Gastrocnemius medialis (tissue), 4 donors: ENCODE measurements around the gene LRMDA.

Source experiments
- POLR2A ChIP-seq, 2 donors: fragments of 450-650 bp; IDR thresholded peaks; one replicate each; pipeline ENCODE4 v1.6.1; 2017; ENCODE audit warnings: antibody characterized with exemption in 2 of 2, mild to moderate bottlenecking in 2 of 2, moderate library complexity in 2 of 2
- TF ChIP-seq, protein P1 (sequence below), 5 experiments: fragments of 450-650 bp in 3 of 5; fragments of 200-600 bp in 2 of 5; sonication (generic) in 2 of 5; IDR thresholded peaks in 4 of 5; conservative IDR thresholded peaks in 1 of 5; 1 replicate in 4 of 5; 2 replicates in 1 of 5; pipeline ENCODE4 v1.5.1; 2016 to 2019; ENCODE audit warnings: antibody characterized with exemption in 5 of 5, mild to moderate bottlenecking in 3 of 5, moderate library complexity in 3 of 5

DNA sequence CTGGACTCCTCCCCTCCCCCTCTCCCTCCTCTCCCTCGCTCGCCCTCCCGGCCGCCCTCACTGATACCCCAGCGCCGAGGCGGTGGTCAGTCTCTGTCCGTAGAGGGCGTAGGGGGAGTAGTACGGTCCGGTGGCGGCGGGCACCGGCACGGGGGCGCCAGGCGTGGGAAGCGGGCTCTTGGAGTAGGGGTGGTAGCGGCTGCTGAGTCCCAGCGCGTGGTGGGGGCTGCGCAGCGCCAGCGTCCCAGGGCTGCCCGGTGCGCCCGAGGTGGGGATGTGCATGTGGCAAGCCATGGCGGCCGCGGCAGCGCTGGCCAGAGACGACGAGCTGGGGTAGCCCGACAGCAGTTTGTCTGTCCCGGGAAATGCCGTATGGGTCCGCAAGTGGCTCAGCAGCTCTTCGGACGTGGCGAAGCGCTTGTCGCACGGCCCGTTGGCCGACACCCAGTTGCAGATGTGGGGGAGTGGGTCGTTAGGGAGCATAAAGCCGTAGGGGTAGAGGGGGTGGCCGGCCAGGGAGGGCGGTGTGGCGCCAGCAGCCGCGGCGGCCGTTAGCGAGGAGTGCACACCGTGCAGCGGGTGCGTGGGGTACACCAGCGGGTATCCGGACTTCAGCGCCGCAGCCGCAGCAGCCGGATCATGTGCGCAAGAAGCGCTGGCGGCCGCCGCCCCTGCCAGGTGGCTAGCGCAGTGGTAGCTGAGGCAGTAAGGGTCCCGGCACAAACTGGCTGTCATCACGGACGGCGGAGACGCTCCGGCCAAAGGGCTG is 32.5 kb upstream of the LRMDA start:
- TF ChIP-seq POLR2A (IDR thresholded peaks at IDR 0.05), result no peak
- TF ChIP-seq, protein P1, sequence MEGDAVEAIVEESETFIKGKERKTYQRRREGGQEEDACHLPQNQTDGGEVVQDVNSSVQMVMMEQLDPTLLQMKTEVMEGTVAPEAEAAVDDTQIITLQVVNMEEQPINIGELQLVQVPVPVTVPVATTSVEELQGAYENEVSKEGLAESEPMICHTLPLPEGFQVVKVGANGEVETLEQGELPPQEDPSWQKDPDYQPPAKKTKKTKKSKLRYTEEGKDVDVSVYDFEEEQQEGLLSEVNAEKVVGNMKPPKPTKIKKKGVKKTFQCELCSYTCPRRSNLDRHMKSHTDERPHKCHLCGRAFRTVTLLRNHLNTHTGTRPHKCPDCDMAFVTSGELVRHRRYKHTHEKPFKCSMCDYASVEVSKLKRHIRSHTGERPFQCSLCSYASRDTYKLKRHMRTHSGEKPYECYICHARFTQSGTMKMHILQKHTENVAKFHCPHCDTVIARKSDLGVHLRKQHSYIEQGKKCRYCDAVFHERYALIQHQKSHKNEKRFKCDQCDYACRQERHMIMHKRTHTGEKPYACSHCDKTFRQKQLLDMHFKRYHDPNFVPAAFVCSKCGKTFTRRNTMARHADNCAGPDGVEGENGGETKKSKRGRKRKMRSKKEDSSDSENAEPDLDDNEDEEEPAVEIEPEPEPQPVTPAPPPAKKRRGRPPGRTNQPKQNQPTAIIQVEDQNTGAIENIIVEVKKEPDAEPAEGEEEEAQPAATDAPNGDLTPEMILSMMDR (IDR thresholded peaks at IDR 0.05 in 4 of 5, conservative IDR thresholded peaks at IDR 0.05 in 1 of 5), result no peak
